ENCODE results near the gene MAP2K3.

Gene MAP2K3

DNA sequence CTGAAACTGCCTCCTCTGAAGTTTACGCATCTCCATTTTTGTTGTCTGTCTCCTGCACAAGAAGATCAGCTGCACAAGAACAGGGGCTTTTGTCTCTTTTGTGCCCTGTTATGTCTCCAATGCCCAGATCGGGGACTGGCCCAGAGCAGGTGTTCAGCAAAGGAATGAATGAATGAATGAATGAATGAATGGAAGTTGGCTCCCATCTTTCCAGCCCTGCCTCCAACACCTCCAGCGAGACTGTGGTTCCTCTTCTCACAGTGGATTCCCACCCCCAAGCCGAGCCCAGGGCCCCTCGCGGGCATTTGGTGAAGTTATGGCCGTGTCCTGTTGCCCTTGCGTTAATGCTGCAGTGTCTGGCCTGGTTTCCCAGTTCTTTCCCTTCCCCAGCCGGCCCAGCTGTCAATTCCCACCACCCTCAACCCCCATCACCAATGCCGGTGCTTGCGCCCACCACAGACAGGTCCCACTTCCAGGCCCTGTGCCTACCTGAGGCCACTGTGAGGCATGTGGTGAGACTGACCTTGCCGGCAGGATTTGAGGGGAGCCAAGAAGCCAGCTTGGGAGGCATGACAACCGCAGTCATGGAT lies 70.4 kb downstream of the MAP2K3 start:
- DNase-seq, result no peak

- DNase-seq, result no peak
Observed at GRCh38 chr17:21355586-21355985, 71.1 kb downstream of the MAP2K3 start.

GRCh38 chr17:21356537-21357127 lies 72.1 kb downstream of the MAP2K3 start:
- DNase-seq, result no peak

GRCh38 chr17:21357281-21357680 lies 72.8 kb downstream of the MAP2K3 start:
- DNase-seq, result no peak

DNA sequence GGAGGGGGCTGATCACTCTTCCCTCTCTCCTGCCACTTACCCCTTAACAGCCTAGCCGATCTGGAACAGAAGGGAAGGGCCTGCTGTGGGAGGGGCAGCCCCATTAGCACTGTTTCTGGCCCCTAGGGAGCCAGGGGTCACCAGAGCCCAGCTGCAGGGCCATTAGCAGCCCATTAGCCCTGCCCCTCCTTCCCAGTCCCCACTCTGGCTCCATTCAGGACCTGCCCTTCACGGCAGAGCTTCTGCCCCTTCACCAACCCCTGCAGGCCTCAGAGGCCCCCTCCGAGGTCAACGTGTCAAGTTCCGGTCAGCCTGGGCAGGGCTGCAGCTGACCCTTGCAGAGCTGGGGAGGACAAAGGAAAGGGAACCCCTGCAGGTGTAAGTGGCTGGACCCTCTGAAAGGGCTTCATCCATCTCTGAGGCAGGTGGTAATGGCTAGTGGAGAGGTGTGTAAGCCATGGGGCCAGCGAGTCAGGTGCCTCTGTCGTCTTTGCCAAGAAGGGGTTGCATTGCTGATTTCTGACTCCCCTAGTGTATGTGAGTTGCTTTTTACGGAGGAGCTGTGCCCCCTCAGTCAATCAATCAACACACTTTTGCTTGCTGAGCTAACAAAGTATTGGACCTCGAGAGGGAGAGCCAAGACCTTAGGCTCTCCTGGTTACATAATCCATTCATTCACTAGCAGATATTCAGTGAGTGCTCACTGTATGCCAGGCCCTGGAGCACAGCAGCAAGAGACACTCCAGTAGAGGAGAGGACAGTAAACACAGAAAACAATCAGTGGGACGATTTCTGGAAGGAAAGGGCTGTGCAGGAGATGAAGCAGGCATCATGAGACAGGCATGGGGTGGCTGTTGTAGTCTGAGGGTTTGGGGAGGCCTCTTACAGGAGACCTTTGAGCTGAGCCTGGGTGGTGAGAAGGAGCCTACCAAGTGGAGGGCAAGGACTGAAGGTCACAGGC lies 73.5 kb downstream of the MAP2K3 start:
- no peak for DNase-seq

GRCh38 chr17:21358682-21359482 lies 74.4 kb downstream of the MAP2K3 start:
- DNase-seq, result no peak

- DNase-seq, result no peak
Observed at GRCh38 chr17:21359483-21359840, 75.0 kb downstream of the MAP2K3 start.

DNA sequence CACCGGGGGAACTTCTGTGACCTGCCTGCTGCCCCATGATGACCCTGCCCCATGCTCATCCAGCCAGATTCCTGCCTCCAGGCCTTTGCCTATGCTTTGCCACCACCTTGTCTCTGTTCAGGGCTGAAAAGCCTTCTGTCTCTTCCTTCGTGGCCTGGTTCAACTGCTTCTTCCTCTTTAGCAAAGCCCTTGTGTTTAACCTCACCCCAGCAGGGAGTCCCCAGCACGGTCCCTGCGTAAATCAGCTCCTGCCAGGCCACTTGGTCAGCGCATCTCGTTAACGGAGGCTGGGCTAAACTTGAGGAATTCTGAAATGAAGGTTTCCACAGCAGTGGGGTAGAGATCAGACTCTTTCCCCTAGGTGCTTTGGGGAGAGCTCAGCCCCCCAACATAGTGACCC lies 75.5 kb downstream of the MAP2K3 start:
- no peak for DNase-seq

DNA sequence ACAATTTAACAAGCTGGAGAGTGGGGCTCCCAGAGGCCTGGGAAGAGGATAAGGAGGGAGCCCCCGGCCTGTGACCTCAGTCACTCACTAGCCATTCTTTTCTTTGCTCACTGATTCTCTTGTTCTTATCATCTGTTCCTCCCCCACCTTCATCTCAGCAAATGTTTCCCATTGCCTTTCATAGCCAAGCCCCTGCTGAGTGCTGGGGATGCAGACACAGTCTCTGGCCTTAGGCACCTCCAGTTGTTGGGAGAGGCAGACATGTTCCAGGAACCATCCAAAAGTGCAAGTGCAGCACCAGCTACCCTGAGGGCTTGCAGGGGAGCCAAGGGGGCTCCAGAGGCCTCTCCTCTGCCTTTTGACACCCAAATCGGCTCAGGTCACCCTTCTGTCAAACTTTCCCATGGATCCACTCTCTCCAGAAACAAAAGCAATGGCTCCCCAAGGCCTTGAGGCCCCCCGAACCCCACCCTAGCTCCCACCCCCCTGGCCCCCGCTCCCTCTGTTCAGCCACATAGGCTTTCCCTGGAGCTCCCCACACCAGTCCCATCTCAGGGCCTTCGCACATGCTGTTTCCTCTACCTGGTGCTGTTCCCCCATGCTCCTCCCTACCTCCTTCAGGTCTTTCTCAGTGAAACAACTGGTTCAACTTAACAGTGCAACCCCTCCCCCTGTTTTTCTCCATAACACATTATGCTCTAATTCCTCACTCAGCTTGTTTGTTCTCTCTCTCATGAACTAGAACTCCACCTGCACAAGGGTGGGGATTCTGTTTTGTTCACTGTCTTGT lies 76.7 kb downstream of the MAP2K3 start:
- no peak for DNase-seq

DNA sequence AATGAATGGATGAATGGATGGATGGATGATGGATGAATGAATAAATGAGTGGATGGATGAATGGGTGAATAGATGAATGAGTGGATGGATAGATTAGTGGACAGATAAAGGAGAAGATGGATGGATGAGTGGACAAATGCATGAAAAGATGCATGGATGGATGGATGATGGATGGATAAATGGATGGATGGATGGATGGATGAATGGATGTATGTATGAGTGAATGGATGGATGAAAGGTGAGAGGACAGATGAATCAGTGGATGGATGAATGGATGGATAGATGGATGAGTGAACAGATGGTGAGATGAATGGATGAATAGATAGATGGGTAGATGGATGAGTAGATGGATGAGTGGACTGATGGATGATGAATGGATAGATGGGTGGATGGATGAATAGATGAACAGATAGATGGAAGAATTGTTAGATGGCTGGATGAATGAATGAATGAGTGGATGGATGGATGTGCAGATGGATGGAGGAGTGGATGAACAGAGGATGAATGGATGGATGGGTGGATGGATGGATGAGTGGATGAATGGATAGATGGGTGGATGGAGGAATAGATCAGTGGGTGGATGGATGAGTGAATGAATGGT lies 77.9 kb downstream of the MAP2K3 start:
- no peak for DNase-seq

DNA sequence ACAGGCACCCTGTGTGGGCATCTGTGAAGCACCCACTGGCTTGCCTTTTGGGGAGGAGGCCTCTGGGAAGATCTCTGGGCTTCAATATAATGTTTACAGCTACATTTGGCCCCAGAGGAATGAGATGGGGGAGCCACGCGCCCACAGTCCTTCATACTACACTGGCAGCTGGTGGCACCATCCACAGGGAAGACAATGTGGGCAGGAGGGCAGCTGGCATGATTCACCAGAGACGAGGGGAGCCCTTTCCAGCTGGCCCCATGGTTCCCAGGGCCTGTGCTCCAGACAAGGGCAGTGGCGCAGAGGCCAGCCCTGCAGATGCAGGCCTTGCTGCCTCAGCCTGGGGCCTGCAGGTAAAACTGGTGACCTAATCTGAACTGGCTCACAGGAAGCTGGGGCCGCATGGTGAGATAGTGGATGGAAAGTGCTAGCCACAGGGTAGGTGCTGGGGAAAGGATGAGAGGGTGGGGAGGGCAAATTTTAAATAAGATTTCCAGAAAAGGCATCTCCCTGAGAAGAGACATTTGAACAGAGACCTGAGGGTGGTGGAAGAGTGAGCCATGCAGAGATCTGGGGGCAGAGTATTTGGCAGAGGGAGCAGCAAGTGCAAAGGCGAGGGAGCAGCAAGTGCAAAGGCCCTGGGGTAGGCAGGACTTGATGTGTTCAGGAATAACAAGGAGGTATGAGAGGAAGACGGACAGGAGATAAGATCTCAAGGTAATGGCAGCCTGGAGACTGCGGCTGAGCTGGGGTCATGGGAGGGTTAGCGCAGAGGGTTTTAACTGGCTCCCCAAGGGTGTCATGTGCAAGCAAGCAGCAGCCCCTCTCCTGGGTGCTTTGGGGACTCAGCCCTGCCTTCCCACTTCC lies 79.5 kb downstream of the MAP2K3 start:
- no peak for DNase-seq
